Coronary artery (tissue), 2 donors: ENCODE measurements around the gene ARID5A.

Source experiments
- DNase-seq: peaks from one replicate; pipeline ENCODE4 v3.0.0-alpha.2; 2017; ENCODE audit warnings: low spot score
- H3K27ac ChIP-seq, 2 donors: fragments of 200-600 bp; sonication (generic); one replicate each; pipeline ENCODE4 v1.5.1; 2016 to 2019
- H3K4me3 ChIP-seq: fragments of 200-600 bp; sonication (generic); 2 replicates; pipeline ENCODE4 v1.5.1; 2016; ENCODE audit warnings: mild to moderate bottlenecking, moderate library complexity
- TF ChIP-seq, protein P1 (sequence below): fragments of 200-600 bp; sonication (generic); IDR thresholded peaks from one replicate; pipeline ENCODE4 v1.5.1; 2019; ENCODE audit warnings: antibody characterized with exemption

The ARID5A gene

DNA sequence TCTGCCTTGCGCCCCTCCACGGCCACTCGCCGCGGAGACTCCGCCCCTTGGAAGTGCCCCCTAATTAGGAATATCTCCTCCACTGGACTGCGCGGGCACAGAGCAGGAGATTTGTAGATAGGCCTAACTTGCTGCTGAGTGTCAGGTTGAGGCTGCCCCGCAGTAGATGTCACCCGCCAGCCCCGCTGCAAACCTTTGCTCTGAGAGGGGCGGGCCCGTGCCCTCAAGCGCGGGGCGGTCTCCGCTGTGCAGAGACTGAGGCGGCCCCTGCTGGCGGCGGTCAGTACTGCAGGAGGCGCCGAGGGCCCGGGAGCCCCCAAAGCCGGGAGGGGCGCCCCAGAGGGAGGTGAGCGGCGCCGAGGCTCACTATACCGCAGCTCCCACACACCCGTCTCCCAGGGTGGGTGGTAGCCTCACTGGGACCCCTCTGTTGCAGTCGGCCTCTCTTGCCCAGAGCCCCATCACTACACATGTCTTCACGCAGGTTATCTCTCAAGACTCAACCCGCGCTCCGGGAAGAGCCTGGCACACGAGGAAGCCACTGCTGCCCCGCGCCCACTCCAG lies 28.5 kb upstream of the ARID5A start:
- TF ChIP-seq, protein P1, sequence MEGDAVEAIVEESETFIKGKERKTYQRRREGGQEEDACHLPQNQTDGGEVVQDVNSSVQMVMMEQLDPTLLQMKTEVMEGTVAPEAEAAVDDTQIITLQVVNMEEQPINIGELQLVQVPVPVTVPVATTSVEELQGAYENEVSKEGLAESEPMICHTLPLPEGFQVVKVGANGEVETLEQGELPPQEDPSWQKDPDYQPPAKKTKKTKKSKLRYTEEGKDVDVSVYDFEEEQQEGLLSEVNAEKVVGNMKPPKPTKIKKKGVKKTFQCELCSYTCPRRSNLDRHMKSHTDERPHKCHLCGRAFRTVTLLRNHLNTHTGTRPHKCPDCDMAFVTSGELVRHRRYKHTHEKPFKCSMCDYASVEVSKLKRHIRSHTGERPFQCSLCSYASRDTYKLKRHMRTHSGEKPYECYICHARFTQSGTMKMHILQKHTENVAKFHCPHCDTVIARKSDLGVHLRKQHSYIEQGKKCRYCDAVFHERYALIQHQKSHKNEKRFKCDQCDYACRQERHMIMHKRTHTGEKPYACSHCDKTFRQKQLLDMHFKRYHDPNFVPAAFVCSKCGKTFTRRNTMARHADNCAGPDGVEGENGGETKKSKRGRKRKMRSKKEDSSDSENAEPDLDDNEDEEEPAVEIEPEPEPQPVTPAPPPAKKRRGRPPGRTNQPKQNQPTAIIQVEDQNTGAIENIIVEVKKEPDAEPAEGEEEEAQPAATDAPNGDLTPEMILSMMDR = peak; percentile 100
- H3K4me3 ChIP-seq = peak overlapping the region; percentile 64
- peak; percentile 80 for DNase-seq
- no peak overlapping the region for H3K27ac ChIP-seq

DNA sequence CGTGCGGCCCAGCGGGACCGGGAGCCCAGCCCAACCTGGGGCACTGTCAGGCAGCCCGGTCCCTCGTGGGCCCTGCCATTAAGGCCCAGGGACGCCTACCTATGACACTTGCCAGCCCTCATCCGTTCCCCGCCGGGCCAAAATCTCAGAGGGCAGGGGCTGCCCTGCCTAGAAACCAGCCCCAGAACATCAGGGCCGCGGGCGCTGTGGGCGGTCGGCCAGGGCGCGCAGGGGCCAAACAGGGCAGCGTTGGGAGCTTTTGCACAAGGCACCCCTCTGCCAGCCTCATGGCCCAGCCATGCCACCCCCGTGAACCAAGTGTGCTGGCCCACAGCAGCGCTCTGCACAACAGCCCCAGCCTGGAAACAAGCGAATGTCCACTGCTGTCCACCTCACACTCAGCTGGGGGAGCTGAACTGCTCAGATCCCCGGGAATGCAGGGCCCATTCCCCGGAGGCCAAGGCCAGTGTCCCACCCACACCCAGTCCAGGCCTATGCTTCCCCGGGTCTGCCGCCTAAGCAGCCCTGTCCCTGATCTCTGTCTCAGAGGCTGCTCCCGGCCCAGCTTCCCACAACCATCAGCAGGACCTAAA lies 27.9 kb upstream of the ARID5A start:
- Histone ChIP-seq H3K4me3 (peak overlapping the region; percentile 64), H3K27ac (no peak overlapping the region)
- DNase-seq = no peak
- TF ChIP-seq, protein P1 = no peak

DNA sequence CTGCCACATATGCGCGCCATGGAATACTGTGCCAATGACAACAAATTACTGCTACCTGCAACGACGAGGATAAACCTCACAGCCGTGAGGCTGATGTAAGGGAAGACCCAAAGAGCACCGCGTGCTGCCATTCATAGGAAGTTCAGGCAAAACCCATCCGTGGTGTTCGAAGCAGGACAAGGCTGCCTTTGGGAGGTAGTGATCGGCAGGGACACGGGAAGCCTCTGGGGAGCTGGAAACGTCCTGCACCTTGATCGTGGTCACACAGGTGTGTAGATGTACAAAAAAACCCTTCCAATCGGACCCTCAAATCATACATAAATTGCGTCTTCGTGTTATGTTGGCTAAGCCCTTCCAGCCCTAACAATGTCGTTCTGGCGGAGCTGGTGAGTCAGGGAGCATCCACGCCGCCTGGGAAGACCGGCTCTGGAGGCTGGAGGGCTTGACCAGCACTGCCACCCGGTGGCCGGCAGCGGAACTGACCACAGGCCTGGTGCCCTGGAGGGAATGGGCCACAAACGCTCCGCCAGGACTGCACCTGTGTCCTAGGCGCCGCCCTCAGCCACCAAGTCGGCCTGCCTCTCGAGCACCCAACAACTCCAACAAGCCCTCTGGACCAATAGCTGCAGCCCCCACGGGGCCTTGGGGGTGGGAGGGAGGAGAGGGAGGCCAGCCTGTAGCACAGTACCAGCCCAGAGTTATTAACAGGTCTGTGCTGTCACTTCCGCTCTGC lies 27.3 kb upstream of the ARID5A start:
- TF ChIP-seq, protein P1 = peak; percentile 99
- Histone ChIP-seq H3K4me3 (peak overlapping the region; percentile 22), H3K27ac (peak overlapping the region in 1 of 2 donors; percentile 24)
- no peak for DNase-seq

DNA sequence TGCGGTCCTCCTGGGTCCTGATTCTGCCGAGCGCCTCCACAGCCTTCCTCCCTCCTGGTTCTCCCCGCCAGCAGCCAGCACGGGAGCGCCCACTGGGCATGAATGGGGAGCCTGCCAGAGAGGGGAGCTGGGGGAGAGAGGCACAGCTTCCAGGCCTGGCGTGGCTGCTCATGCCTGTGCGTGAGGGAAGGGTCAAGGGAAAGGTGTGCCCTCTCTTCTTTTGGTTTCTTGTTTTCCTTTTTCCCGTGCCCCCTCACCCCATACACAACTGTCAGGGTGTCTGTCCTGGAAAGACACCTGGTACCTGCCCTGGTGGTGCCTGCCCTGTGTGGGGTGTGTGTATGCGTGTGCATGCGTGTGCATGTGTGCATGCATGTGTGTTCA lies 26.7 kb upstream of the ARID5A start:
- TF ChIP-seq, protein P1 = no peak
- no peak overlapping the region for H3K27ac ChIP-seq
- no peak overlapping the region for H3K4me3 ChIP-seq
- peak; percentile 68 for DNase-seq

DNA sequence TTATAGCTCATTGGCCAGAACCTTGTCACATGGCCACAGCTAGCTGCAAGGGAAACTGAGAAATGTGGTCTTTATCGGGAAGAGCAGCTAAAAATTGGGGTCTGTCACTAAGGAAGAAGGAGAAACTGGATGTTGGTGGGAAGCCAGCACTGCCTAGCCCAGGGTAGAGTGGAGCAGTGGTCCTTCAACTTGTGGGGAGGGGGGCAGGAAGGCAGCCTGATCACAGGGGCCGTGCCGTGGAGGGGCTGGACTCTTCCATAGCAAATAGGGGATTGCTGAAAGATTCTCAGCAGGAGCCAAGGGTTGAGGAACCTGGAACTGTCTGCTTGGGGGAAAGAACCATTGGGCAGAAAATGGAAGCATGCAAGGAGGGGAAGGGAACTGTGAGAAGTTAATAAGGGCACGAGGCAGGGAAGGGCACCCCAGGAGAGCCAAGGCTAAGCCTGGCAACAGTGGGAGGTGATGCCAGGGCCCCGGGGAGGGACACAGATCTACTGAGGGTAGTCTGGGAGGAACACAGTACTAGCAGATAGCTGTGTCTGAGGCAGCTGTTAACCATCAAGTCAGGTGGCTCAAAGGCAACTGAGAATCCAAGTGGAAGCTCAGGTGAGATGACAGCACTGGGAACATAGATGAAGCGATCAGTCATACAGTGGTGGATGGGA lies 25.5 kb upstream of the ARID5A start:
- Histone ChIP-seq H3K4me3 (no peak overlapping the region), H3K27ac (no peak overlapping the region)
- TF ChIP-seq, protein P1 = no peak
- DNase-seq = peak; percentile 63

DNA sequence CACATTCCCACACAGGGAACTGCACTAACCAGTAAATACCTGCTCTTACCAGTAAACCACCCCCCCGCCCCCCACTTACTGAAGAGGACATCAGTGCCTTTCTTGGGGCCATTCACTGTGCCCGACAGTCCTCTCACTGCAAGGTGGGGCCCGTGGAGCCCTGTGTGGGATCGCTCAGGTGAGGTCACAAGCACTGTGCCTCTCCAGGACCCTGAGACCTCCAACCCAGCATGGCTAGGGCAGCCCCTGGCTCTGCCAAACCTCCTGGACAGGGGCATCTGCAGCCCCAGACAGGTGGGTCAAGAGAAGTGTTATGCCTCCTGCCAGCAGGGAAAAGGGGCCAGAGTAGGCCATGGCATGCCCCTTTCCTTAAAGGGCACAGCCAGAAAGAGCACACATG lies 24.7 kb upstream of the ARID5A start:
- TF ChIP-seq, protein P1 = no peak
- Histone ChIP-seq H3K27ac (no peak overlapping the region), H3K4me3 (no peak overlapping the region)
- DNase-seq = peak; percentile 66
